IPS DF 6.9 (cell line): Measurements from ENCODE around the gene DNTT.

Experiments used
- DNase-seq: peaks from one replicate; pipeline ENCODE4 v3.0.0-alpha.2; 2013; ENCODE audit warnings: low read depth, low spot score
- H3K27ac ChIP-seq: one replicate; pipeline ENCODE4 v1.5.1; 2013; ENCODE audit warnings: low read length, control low read depth
- H3K27me3 ChIP-seq: 2 replicates; pipeline ENCODE4 v1.6.1; 2013; ENCODE audit warnings: mild to moderate bottlenecking, low read length; ENCODE audit not compliant: control insufficient read depth, insufficient read depth
- H3K36me3 ChIP-seq: 2 replicates; pipeline ENCODE4 v1.6.1; 2013; ENCODE audit warnings: low read length; ENCODE audit not compliant: control insufficient read depth, insufficient read depth
- H3K4me1 ChIP-seq: 2 replicates; pipeline ENCODE4 v1.6.1; 2013; ENCODE audit warnings: low read length; ENCODE audit not compliant: control insufficient read depth, insufficient read depth
- H3K4me3 ChIP-seq: 2 replicates; pipeline ENCODE4 v1.5.1; 2013; ENCODE audit warnings: mild to moderate bottlenecking, low read length
- H3K9me3 ChIP-seq: 2 replicates; pipeline ENCODE4 v1.6.1; 2013; ENCODE audit warnings: low read length, inconsistent platforms; ENCODE audit not compliant: control insufficient read depth, insufficient read depth
- WGBS: extraction: QIAGEN DNeasy Blood & Tissue Kit; methylation state at CpG from one replicate; pipeline ENCODE4 v1.1.7; 2013; ENCODE audit warnings: mixed read lengths, missing lambda C conversion rate; ENCODE audit not compliant: insufficient read length, insufficient coverage; 5-methylcytosine and 5-hydroxymethylcytosine counted together

Gene DNTT

GRCh38 chr10:96276831-96277230, 27.4 kb upstream of the DNTT start:
- no peak for DNase-seq
- Histone ChIP-seq H3K27ac (no peak overlapping the region), H3K9me3 (no peaks in the 10 kb centered on the region), H3K4me1 (no peaks in the 10 kb centered on the region), H3K36me3 (no peaks in the 10 kb centered on the region), H3K4me3 (no peak overlapping the region), H3K27me3 (no peaks in the 10 kb centered on the region)
- WGBS: no CpG with 5 or more reads among the region's 1 CpG

GRCh38 chr10:96279191-96279641, 25.0 kb upstream of the DNTT start:
- H3K27me3 ChIP-seq: no peaks in the 10 kb centered on the region
- no CpG with 5 or more reads among the region's 3 CpGs for WGBS
- no peak for DNase-seq
- no peaks in the 10 kb centered on the region for H3K36me3 ChIP-seq
- no peak overlapping the region for H3K4me3 ChIP-seq
- no peaks in the 10 kb centered on the region for H3K9me3 ChIP-seq
- no peaks in the 10 kb centered on the region for H3K4me1 ChIP-seq
- no peak overlapping the region for H3K27ac ChIP-seq

- WGBS: no CpG with 5 or more reads among the region's 2 CpGs
- no peak overlapping the region for H3K4me3 ChIP-seq
- H3K27ac ChIP-seq: no peak overlapping the region
- H3K4me1 ChIP-seq: no peaks in the 10 kb centered on the region
- no peaks in the 10 kb centered on the region for H3K27me3 ChIP-seq
- H3K36me3 ChIP-seq: no peaks in the 10 kb centered on the region
- DNase-seq: no peak
- H3K9me3 ChIP-seq: no peaks in the 10 kb centered on the region
Observed at GRCh38 chr10:96280859-96281258, 23.4 kb upstream of the DNTT start.

- no peaks in the 10 kb centered on the region for H3K27me3 ChIP-seq
Observed at GRCh38 chr10:96281444-96282029, 22.7 kb upstream of the DNTT start.

GRCh38 chr10:96283351-96283750, 20.9 kb upstream of the DNTT start:
- Histone ChIP-seq H3K4me3 (no peak overlapping the region), H3K9me3 (no peaks in the 10 kb centered on the region), H3K36me3 (no peaks in the 10 kb centered on the region), H3K27ac (no peak overlapping the region), H3K4me1 (no peaks in the 10 kb centered on the region), H3K27me3 (no peaks in the 10 kb centered on the region)
- no CpG with 5 or more reads among the region's 2 CpGs for WGBS
- no peak for DNase-seq

More at GRCh38 chr10:96281444-96282029, 22.7 kb upstream of the DNTT start:
- Histone ChIP-seq H3K9me3 (no peaks in the 10 kb centered on the region), H3K27ac (no peak overlapping the region), H3K4me1 (no peaks in the 10 kb centered on the region), H3K36me3 (no peaks in the 10 kb centered on the region), H3K4me3 (no peak overlapping the region)
- no CpG with 5 or more reads among the region's 3 CpGs for WGBS
- no peak for DNase-seq

GRCh38 chr10:96283756-96284155, 20.5 kb upstream of the DNTT start:
- no CpG with 5 or more reads among the region's 6 CpGs for WGBS
- H3K4me1 ChIP-seq: no peaks in the 10 kb centered on the region

GRCh38 chr10:96285331-96285752, 18.9 kb upstream of the DNTT start:
- Histone ChIP-seq H3K9me3 (no peaks in the 10 kb centered on the region), H3K36me3 (no peaks in the 10 kb centered on the region), H3K27ac (no peak overlapping the region), H3K4me1 (no peaks in the 10 kb centered on the region), H3K27me3 (no peaks in the 10 kb centered on the region), H3K4me3 (no peak overlapping the region)
- peak; percentile 29 for DNase-seq
- no CpG with 5 or more reads among the region's 8 CpGs for WGBS

More at GRCh38 chr10:96283756-96284155, 20.5 kb upstream of the DNTT start:
- H3K27me3 ChIP-seq: no peaks in the 10 kb centered on the region
- no peak overlapping the region for H3K4me3 ChIP-seq
- no peak overlapping the region for H3K27ac ChIP-seq
- no peak for DNase-seq
- no peaks in the 10 kb centered on the region for H3K9me3 ChIP-seq
- H3K36me3 ChIP-seq: no peaks in the 10 kb centered on the region

- H3K4me1 ChIP-seq: no peaks in the 10 kb centered on the region
- no peaks in the 10 kb centered on the region for H3K27me3 ChIP-seq
- H3K27ac ChIP-seq: no peak overlapping the region
- no peaks in the 10 kb centered on the region for H3K9me3 ChIP-seq
- no CpG with 5 or more reads among the region's 6 CpGs for WGBS
- H3K36me3 ChIP-seq: no peaks in the 10 kb centered on the region
- no peak overlapping the region for H3K4me3 ChIP-seq
- no peak for DNase-seq
Observed at GRCh38 chr10:96287392-96288105, 16.7 kb upstream of the DNTT start.

- H3K27me3 ChIP-seq: no peaks in the 10 kb centered on the region
- no peaks in the 10 kb centered on the region for H3K9me3 ChIP-seq
- DNase-seq: no peak
- WGBS: no CpG with 5 or more reads among the region's 5 CpGs
- no peaks in the 10 kb centered on the region for H3K36me3 ChIP-seq
- H3K27ac ChIP-seq: no peak overlapping the region
- no peak overlapping the region for H3K4me3 ChIP-seq
- no peaks in the 10 kb centered on the region for H3K4me1 ChIP-seq
Observed at GRCh38 chr10:96288151-96288621, 16.0 kb upstream of the DNTT start.

GRCh38 chr10:96289218-96289910, 14.9 kb upstream of the DNTT start:
- no CpG with 5 or more reads among the region's 9 CpGs for WGBS
- no peaks in the 10 kb centered on the region for H3K27me3 ChIP-seq
- DNase-seq: no peak
- H3K4me1 ChIP-seq: peaks cover 2% of the 10 kb centered on the region; the same call in 1 of the 2 replicates
- no peaks in the 10 kb centered on the region for H3K9me3 ChIP-seq
- H3K27ac ChIP-seq: no peak overlapping the region
- H3K4me3 ChIP-seq: no peak overlapping the region
- no peaks in the 10 kb centered on the region for H3K36me3 ChIP-seq
